NCI-H2227 treated with DMSO at 0.1 percent for 48 hours (cell line): ENCODE measurements around the gene ANO4.
"Not testable (repeated sequence)": the region's sequence is repeated elsewhere in the genome, so short reads cannot be mapped to it uniquely, and the experiment has no call there.

Experiments used
- DNase-seq: peaks from one replicate; lab custom pipeline; 2025; lab: John Stamatoyannopoulos, UW

The ANO4 gene

GRCh38 chr12:100875156-100875555 lies 80.6 kb downstream of the ANO4 start:
- no peak for DNase-seq

GRCh38 chr12:100875771-100876170 lies 81.2 kb downstream of the ANO4 start:
- DNase-seq, result no peak

- no peak for DNase-seq
Measured at GRCh38 chr12:100877776-100878175, 83.2 kb downstream of the ANO4 start.

DNA sequence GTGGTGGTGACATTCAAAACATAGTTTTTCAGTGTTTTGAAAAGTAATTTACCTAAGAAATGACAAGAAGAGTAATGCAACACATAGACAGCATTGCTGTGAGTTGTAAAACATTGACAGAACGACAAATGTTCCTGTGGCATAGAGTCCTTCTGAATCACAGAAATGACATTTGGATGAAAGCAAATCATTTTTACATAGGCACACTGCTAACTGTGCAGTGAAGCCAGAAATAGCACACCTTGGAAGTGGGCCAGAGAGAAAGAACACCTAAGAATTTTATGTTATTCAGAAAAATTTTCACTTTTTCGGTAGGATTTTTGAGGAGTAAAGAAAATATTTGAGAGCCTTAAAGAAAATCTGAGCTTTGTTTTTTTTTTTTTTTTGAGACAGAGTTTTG lies 100.6 kb downstream of the ANO4 start:
- DNase-seq, result no peak

DNA sequence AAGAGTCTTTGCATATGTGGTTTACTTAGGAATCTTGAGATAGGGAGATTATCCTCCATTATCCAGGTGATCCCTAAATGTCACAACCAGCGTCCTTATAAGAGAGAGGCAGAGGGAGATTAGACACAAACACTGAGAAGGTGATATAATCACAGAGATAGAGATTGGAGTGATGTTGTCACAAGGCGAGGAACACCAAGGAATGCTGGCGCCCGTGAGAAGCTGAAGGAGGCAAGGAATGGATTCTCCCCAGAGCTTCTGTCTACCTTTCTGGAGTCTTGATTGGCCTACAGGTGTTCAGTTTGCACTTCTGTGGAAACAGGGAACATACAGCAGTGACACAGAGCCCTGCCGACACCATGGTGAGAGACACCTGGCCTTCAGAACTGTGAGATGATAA lies 101.6 kb downstream of the ANO4 start:
- DNase-seq, result no peak

GRCh38 chr12:100897240-100897639 lies 102.7 kb downstream of the ANO4 start:
- DNase-seq, result no peak

DNA sequence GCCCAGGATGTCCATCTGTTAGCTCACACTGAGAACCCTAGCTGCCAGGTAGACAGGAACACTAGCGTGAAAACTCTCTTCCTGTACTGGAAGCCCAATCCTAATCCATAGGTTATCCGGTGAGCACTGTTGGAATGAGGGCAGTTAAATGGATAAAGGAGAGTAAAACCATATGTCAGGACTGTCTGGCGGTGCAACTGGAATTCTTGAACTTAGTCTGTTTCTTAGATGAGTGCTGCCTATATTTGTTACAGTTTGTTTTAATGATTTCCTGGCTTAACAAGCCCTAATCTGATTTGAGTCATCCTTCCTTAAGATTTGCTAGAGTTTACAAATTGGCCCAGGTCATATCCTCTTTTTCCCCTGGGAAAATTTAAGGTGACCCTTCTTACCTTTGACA lies 104.7 kb downstream of the ANO4 start:
- DNase-seq, result no peak

GRCh38 chr12:100900808-100901207 lies 106.2 kb downstream of the ANO4 start:
- no peak for DNase-seq

GRCh38 chr12:100901266-100901665 lies 106.7 kb downstream of the ANO4 start:
- no peak for DNase-seq

DNA sequence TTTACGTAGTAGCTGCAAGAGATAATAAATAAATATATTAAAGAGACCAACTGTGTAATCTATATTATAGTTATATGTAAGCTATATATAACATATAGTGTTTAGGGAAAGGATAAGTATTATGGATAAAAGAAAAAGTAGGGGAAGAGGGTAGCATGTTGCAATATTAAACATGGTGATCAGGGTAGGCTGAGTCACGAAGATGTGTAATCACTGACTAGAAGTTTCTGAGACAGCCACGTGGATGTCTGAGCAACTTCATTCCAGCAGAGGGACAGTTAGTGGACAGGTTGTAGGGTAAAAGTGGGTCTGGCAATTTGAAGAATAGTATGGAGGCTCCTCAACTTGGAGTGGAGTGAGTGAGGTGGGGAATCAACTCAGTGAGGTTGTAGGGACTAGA lies 109.7 kb downstream of the ANO4 start:
- no peak for DNase-seq

DNA sequence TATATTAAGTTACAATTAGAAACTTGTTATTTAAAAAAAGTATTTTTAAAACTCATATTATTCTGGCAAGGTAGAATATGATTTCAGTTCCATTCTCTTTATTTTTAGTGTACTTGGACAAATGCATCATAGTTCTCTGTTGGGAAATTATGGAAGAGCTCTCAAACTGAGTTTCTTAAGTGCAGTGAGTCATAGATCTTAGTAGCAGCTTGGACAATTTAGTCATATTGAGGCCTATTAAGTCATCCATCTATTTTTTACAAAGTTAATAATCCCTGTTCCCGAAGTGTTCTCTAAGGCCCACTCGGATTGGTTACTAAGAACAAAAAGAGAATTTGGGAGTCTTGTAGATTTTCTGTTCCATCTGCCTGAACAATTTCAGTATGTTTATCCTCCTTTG lies 113.9 kb downstream of the ANO4 start:
- DNase-seq, result no peak

- DNase-seq, result no peak
Measured at GRCh38 chr12:100913872-100914592, 119.5 kb downstream of the ANO4 start.

DNA sequence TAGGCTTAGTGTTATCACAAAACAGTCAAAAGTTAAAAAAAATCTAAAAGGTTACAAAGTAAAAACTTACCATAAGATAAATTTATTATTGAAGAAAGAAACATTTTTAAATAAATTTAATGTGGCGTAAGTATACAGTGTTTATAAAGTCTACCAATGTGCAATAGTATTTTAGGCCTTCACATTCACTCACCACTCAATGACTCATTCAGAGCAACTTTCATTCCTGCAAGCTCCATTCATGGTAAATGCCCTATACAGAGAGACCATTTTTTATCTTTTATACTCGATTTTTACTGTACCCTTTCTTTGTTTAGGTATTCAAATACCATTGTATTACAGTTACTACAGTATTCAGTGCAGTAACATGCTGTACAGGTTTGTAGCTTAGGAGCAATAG lies 124.5 kb downstream of the ANO4 start:
- DNase-seq, result no peak

DNA sequence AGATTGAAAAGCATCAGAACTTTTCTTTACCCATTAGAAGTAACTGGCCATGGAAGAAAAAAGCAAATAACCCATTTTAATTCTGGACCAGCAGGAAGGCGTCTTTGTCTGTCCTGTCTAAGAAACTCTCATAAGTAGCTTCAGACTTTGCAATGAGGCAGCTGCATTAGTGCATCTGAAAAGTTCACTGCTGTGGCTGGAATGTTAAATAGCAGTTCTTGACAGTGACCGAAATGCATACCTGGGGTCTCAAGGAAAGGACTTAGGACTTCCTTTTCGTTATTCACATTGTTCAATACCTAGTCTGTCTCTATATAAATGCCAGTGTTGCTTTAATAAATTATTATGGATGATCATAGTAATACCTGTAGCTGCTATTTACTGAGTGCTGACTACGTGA lies 125.9 kb downstream of the ANO4 start:
- DNase-seq, result no peak

- DNase-seq, result no peak
Measured at GRCh38 chr12:100926669-100927248, 132.2 kb downstream of the ANO4 start.

DNA sequence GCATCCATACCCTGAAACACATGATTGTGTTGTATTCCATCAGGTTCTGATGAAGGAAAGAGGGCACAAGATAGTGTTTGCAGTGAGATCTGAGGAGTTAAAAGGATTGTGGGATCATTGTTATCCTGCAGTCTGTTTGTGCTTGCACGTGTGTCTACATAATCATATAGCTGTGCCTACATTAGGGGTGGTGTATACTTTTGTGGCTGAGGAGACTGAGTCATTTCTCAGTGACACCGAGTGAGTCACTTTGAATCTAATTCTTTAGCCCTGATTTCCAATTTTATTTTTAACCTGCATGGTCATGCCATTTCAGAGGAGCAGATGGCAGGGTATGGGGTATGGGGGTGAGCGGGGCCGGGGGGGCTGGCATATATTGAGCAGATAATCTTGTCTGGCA lies 133.2 kb downstream of the ANO4 start:
- DNase-seq, result no peak

DNA sequence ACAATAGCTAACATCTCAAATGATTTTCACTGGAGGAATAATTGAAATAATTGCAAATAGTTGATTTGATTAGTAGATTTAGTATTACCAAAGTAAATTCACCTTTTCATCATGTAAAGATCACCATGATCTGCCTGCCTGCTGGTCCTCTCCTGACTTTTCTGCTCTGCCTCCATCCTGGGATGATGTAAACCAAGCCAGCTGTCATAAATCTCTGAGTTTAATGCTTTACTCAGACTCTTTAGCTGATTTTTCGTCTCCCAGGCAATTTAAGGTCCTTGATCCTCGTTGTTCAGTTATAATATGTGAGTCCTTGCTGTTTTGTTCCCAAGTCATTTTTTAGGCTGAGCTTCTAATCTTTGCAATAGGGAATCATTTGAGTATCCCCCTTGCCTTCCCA lies 138.0 kb downstream of the ANO4 start:
- DNase-seq, result no peak

- DNase-seq, result not testable (repeated sequence)
Measured at GRCh38 chr12:100933531-100933930, 139.0 kb downstream of the ANO4 start.

DNA sequence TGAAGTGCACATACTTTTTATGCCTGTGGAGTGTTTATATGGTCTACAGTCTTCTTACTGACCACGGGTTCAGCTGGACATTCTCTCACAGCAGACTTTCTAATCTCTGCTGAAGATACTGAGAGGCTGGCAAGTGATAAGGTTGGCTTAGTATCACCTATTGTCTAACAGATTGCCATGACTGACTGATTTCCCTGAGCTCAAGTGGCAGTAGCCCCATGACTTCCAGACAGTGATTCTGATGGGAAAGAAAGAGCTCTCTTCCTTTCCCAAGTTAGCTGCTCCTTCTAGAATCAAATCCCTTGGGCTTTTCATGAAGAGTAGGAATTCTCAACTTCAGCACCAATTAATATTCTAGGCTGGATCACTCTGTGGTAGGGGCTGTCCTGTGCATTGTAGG lies 141.4 kb downstream of the ANO4 start:
- DNase-seq, result no peak

GRCh38 chr12:100936661-100937060 lies 142.1 kb downstream of the ANO4 start:
- no peak for DNase-seq

DNA sequence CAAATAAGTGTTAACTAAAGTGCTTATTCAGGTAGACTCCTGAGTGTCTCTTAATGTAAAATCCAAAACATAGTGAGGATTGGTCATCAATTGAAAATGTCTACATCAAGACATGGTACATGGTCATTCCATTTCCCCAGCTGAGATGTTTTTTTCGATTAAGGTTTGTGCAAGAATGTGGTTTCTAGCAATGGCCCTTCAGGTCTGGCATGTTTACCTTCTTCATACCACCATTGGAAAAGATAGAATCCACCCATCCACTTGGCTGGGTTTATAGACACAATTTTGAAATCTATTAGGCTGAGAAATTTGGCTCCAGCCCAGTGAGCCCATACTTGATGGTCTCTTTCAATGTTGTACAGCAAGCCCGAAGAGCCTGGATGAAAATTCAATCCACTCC lies 145.9 kb downstream of the ANO4 start:
- DNase-seq, result no peak

DNA sequence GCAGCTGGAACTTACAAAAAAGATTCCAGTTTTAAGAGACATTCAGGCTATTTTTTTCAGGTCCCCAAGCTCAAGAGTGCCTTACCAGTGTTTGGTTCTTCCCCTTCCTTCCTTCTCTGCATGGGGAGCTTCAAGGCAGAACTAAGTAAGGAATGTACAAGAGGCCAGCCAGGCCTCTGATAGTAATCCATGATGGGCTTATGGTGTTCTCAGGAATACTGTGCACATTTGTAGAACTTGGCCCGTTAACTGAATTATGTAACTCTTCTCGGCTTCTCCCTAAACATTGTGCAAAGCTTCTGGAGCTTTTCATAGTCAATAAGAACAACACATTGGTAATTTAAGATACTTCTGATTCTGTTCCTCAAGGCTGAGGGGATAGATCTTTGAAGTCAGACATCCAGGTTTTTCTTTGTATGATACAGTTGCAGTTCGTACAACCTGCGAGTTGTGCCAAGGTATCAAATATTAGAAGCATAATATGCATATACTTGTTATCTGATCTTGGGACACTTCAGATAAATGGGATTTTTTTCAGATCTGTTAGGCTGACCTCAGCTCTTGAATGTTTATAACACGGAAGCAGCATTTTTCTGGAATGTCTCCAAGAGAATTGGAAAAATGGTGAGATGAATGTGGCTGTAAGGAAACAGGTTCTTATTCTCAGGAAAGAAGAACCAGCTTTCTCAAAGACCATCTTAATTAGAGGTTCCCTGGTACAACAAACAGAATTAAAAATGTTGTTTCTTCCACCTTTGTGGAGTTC lies 148.6 kb downstream of the ANO4 start:
- no peak for DNase-seq

GRCh38 chr12:100951756-100952155 lies 157.2 kb downstream of the ANO4 start:
- peak; percentile 47 for DNase-seq
